Smooth muscle cell (in vitro differentiated cells): ENCODE measurements around the gene MAP3K6. TPM values are rescaled to one million over a fixed set of nuclear protein-coding genes. Genes with fewer than 3 reads are reported as not detected.

Source experiments
- DNase-seq: peaks from one replicate; lab custom pipeline; 2025; ENCODE audit not compliant: unreplicated experiment; lab: John Stamatoyannopoulos, UW
- H2AFZ ChIP-seq: fragments of 200-600 bp; sonication (generic); 2 replicates; pipeline ENCODE4 v1.6.0; 2016; ENCODE audit warnings: antibody characterized with exemption, low read depth, mild to moderate bottlenecking
- H3F3A ChIP-seq: fragments of 200-600 bp; sonication (generic); 2 replicates; pipeline ENCODE4 v1.6.0; 2017; ENCODE audit warnings: antibody characterized with exemption, low read depth
- H3K27ac ChIP-seq: fragments of 200-600 bp; sonication (generic); 2 replicates; pipeline ENCODE4 v1.5.1; 2016; ENCODE audit warnings: low read depth, mild to moderate bottlenecking
- H3K27me3 ChIP-seq: fragments of 200-600 bp; sonication (generic); 2 replicates; pipeline ENCODE4 v1.6.1; 2016; ENCODE audit warnings: low read depth, mild to moderate bottlenecking
- H3K36me3 ChIP-seq: fragments of 200-600 bp; sonication (generic); 2 replicates; pipeline ENCODE4 v1.5.1; 2016; ENCODE audit warnings: low read depth
- H3K4me1 ChIP-seq: fragments of 200-600 bp; sonication (generic); 2 replicates; pipeline ENCODE4 v1.5.1; 2016; ENCODE audit warnings: low read depth
- H3K4me2 ChIP-seq: fragments of 200-600 bp; sonication (generic); 2 replicates; pipeline ENCODE4 v1.6.0; 2016; ENCODE audit warnings: mild to moderate bottlenecking
- H3K4me3 ChIP-seq: fragments of 200-600 bp; sonication (generic); 2 replicates; pipeline ENCODE4 v1.5.1; 2016; ENCODE audit warnings: mild to moderate bottlenecking
- H3K79me2 ChIP-seq: fragments of 200-600 bp; sonication (generic); 2 replicates; pipeline ENCODE4 v1.6.0; 2016; ENCODE audit warnings: low read depth, mild to moderate bottlenecking
- H3K9ac ChIP-seq: fragments of 200-600 bp; sonication (generic); 2 replicates; pipeline ENCODE4 v1.6.0; 2016; ENCODE audit warnings: low read depth
- H3K9me3 ChIP-seq: fragments of 200-600 bp; sonication (generic); replicated peaks from 2 replicates; pipeline ENCODE4 v1.5.1; 2016; ENCODE audit warnings: low read depth
- H4K20me1 ChIP-seq: fragments of 200-600 bp; sonication (generic); 2 replicates; pipeline ENCODE4 v1.6.0; 2016; ENCODE audit warnings: low read depth
- CTCF ChIP-seq: fragments of 200-600 bp; sonication (generic); IDR thresholded peaks from 2 replicates; pipeline ENCODE4 v1.5.1; 2017; ENCODE audit warnings: borderline replicate concordance, mild to moderate bottlenecking, antibody characterized with exemption; ENCODE audit not compliant: insufficient read depth, poor library complexity, severe bottlenecking
- WGBS: methylation state at CpG from one replicate; pipeline ENCODE4 v1.1.7; 2016; ENCODE audit warnings: low lambda C conversion rate; 5-methylcytosine and 5-hydroxymethylcytosine counted together
- polyA plus RNA-seq: library from polyadenylated mRNA; unstranded; fragments of >200 nt; fragmentation: Nextera tagmentation; extraction: Ambion mirVana; gene quantifications from 2 replicates; pipeline ENCODE4 v1.2.1, GENCODE V29; 2016
- total RNA-seq: library from RNA; depleted of rRNA; stranded (reverse); fragments of >200 nt; gene quantifications from 2 replicates; pipeline ENCODE4 v1.2.3, GENCODE V29; 2014

Gene MAP3K6
- total and polyA plus RNA-seq, 2 experiments from 2014 or later: 14.1 to 29.0 TPM

GRCh38 chr1:27342391-27342777, 24.4 kb downstream of the MAP3K6 start:
- no peaks in the 10 kb centered on the region for H3K36me3 ChIP-seq
- no peaks in the 10 kb centered on the region for H3K79me2 ChIP-seq
- peak overlapping the region; percentile 40 for H3K4me3 ChIP-seq
- TF ChIP-seq CTCF: no peak
- no peak overlapping the region for H2AFZ ChIP-seq
- no peaks in the 10 kb centered on the region for H3K27me3 ChIP-seq
- H3K27ac ChIP-seq: peak overlapping the region; percentile 77
- H3K4me1 ChIP-seq: peaks cover 33% of the 10 kb centered on the region
- WGBS: 79% methylated on average over 6 of the region's 8 CpGs
- H3K4me2 ChIP-seq: peak overlapping the region; percentile 84
- no peaks in the 10 kb centered on the region for H4K20me1 ChIP-seq
- no peaks in the 10 kb centered on the region for H3F3A ChIP-seq
- H3K9me3 ChIP-seq: no peaks in the 10 kb centered on the region
- DNase-seq: no peak
- H3K9ac ChIP-seq: peak overlapping the region; percentile 65

GRCh38 chr1:27341525-27342252, 25.1 kb downstream of the MAP3K6 start, which contains the start of gene SYTL1:
SYTL1 (plus strand) TSS chr1:27342022; CDS start chr1:27345335, 3,313 bp downstream.
- Histone ChIP-seq H3K4me3 (peak within 1 kb of the TSS; percentile 40), H3K4me2 (peak within 1 kb of the TSS; percentile 84), H3F3A (no peaks in the 10 kb centered on the region), H2AFZ (no peak within 1 kb of the TSS), H3K27me3 (no peaks in the 10 kb centered on the region), H3K36me3 (no peaks in the 10 kb centered on the region), H4K20me1 (no peaks in the 10 kb centered on the region), H3K9ac (peak within 1 kb of the TSS; percentile 65), H3K79me2 (no peaks in the 10 kb centered on the region), H3K9me3 (no peaks in the 10 kb centered on the region), H3K4me1 (peaks cover 33% of the 10 kb centered on the region), H3K27ac (peak within 1 kb of the TSS; percentile 77)
- WGBS: 29% methylated on average over 22 of the region's 22 CpGs
- TF ChIP-seq CTCF: no peak
- no peak for DNase-seq

GRCh38 chr1:27339213-27339612, 27.5 kb downstream of the MAP3K6 start:
- Histone ChIP-seq H3K79me2 (no peaks in the 10 kb centered on the region), H3K4me3 (no peak overlapping the region), H3K36me3 (no peaks in the 10 kb centered on the region), H3K4me2 (no peak overlapping the region), H3F3A (no peaks in the 10 kb centered on the region), H3K9me3 (no peaks in the 10 kb centered on the region), H3K4me1 (peaks cover 33% of the 10 kb centered on the region), H3K27me3 (no peaks in the 10 kb centered on the region), H3K9ac (no peak overlapping the region), H2AFZ (no peak overlapping the region), H4K20me1 (no peaks in the 10 kb centered on the region), H3K27ac (no peak overlapping the region)
- DNase-seq: no peak
- no peak for TF ChIP-seq CTCF
- 76% methylated on average over 5 of the region's 5 CpGs for WGBS

GRCh38 chr1:27338751-27339150, 28.0 kb downstream of the MAP3K6 start:
- H3K79me2 ChIP-seq: no peaks in the 10 kb centered on the region
- WGBS: 87% methylated on average over 6 of the region's 6 CpGs

More at GRCh38 chr1:27338751-27339150, 28.0 kb downstream of the MAP3K6 start:
- no peaks in the 10 kb centered on the region for H4K20me1 ChIP-seq
- TF ChIP-seq CTCF: no peak
- H3K4me2 ChIP-seq: no peak overlapping the region
- no peak for DNase-seq
- H3K36me3 ChIP-seq: no peaks in the 10 kb centered on the region
- H3K27me3 ChIP-seq: no peaks in the 10 kb centered on the region
- H3F3A ChIP-seq: no peaks in the 10 kb centered on the region
- no peaks in the 10 kb centered on the region for H3K9me3 ChIP-seq
- no peak overlapping the region for H2AFZ ChIP-seq
- H3K9ac ChIP-seq: no peak overlapping the region
- H3K4me3 ChIP-seq: no peak overlapping the region
- no peak overlapping the region for H3K27ac ChIP-seq
- peaks cover 33% of the 10 kb centered on the region for H3K4me1 ChIP-seq
